Panc1 (cell line): ENCODE results near the gene TMEM117. TPM values are rescaled to one million over a fixed set of nuclear protein-coding genes. Genes with fewer than 3 reads are reported as not detected.

Source experiments
- ATAC-seq: fragments of 200-7000 bp; cut with Tn5 transposase; 2 replicates; pipeline ENCODE4 v1.9.1; 2020; ENCODE audit warnings: mild to moderate bottlenecking, moderate library complexity
- BruUV-seq: library from RNA; stranded (reverse); fragments of 400-500 nt; replicated peaks from 2 replicates; lab custom pipeline; 2021; lab: Mats Ljungman, UMichigan
- CTCF ChIA-PET: fragments of 300-600 bp; sonication (Branson Sonifier 250); formaldehyde crosslinking; loops from one replicate; lab custom pipeline; 2022; ENCODE audit warnings: antibody characterized with exemption; lab: Charles Lee
- POLR2A ChIA-PET: fragments of 300-600 bp; sonication (Branson Sonifier 250); formaldehyde crosslinking; loops from one replicate; lab custom pipeline; 2022; ENCODE audit warnings: antibody characterized with exemption; lab: Charles Lee
- DNase-seq: peaks from one replicate; pipeline ENCODE4 v3.0.0-alpha.2; 2010; ENCODE audit warnings: low read depth, low spot score
- H3K27ac ChIP-seq: 2 replicates; pipeline ENCODE4 v1.5.1; 2011; ENCODE audit warnings: mild to moderate bottlenecking, low read length, inconsistent platforms
- H3K27me3 ChIP-seq: fragments of 200-500 bp; sonication (Bioruptor generic); 2 replicates; pipeline ENCODE4 v1.6.0; 2014; ENCODE audit warnings: low read length, inconsistent platforms; ENCODE audit not compliant: control insufficient read depth, insufficient read depth
- H3K36me3 ChIP-seq: fragments of 200-500 bp; sonication (Bioruptor generic); 2 replicates; pipeline ENCODE4 v1.5.1; 2014; ENCODE audit warnings: inconsistent platforms, mild to moderate bottlenecking, low read length, moderate library complexity; ENCODE audit not compliant: control insufficient read depth, insufficient read depth
- H3K4me1 ChIP-seq: 2 replicates; pipeline ENCODE4 v1.5.1; 2011; ENCODE audit warnings: inconsistent platforms, mild to moderate bottlenecking, low read length, moderate library complexity; ENCODE audit not compliant: control insufficient read depth, insufficient read depth
- H3K4me3 ChIP-seq, 2 experiments: 2 replicates each; pipeline ENCODE4 v1.5.1; 2011 to 2012; ENCODE audit warnings: low read depth in 2 of 2, low read length in 2 of 2, mild to moderate bottlenecking in 2 of 2, inconsistent platforms in 1 of 2, moderate library complexity in 1 of 2
- H3K9me3 ChIP-seq: fragments of 200-500 bp; sonication (Bioruptor generic); 2 replicates; pipeline ENCODE4 v1.5.1; 2014; ENCODE audit warnings: low read depth, mild to moderate bottlenecking, inconsistent platforms, low read length, moderate library complexity; ENCODE audit not compliant: control insufficient read depth, insufficient read depth
- POLR2AphosphoS5 ChIP-seq: IDR thresholded peaks from 2 replicates; pipeline ENCODE4 v1.6.1; 2012; ENCODE audit warnings: mild to moderate bottlenecking, low read depth, low read length, moderate library complexity
- REST ChIP-seq, 2 experiments: IDR thresholded peaks; 2 replicates each; pipeline ENCODE4 v1.6.1; 2011 to 2012; ENCODE audit warnings: low read depth in 2 of 2, control low read depth in 1 of 2, low read length in 1 of 2, mild to moderate bottlenecking in 1 of 2, moderate library complexity in 1 of 2; ENCODE audit not compliant: insufficient read depth in 1 of 2
- SIN3A ChIP-seq: IDR thresholded peaks from 2 replicates; pipeline ENCODE4 v1.6.1; 2012; ENCODE audit warnings: low read depth, mild to moderate bottlenecking, low read length, moderate library complexity, borderline replicate concordance; ENCODE audit not compliant: insufficient read depth
- TCF7L2 ChIP-seq: IDR thresholded peaks from 2 replicates; pipeline ENCODE4 v1.6.1; 2011; ENCODE audit warnings: mild to moderate bottlenecking, low read depth, low read length, inconsistent platforms
- in situ Hi-C: cut with HindIII; loops from 2 replicates; pipeline ENCODE4 v1.10.0; 2016; ENCODE audit warnings: low sequenced_read_pairs, low pct_unique_long_range_greater_than_20kb
- intact Hi-C: fragments of 100-400 bp; cut with micrococcal nuclease; formaldehyde crosslinking; loops from one replicate; pipeline ENCODE4 v1.10.0; 2022; ENCODE audit not compliant: unreplicated experiment
- total RNA-seq: library from RNA; stranded (reverse); gene quantifications from one replicate; pipeline ENCODE4 v1.2.1, GENCODE V29; 2021; ENCODE audit not compliant: unreplicated experiment
- TF ChIP-seq, protein P1 (sequence below): fragments of 450-650 bp; IDR thresholded peaks from 2 replicates; pipeline ENCODE4 v1.5.1; 2017; ENCODE audit warnings: mild to moderate bottlenecking

TMEM117 gene
- total RNA-seq, 1 experiment from 2014 or later = 5.5 TPM

DNA sequence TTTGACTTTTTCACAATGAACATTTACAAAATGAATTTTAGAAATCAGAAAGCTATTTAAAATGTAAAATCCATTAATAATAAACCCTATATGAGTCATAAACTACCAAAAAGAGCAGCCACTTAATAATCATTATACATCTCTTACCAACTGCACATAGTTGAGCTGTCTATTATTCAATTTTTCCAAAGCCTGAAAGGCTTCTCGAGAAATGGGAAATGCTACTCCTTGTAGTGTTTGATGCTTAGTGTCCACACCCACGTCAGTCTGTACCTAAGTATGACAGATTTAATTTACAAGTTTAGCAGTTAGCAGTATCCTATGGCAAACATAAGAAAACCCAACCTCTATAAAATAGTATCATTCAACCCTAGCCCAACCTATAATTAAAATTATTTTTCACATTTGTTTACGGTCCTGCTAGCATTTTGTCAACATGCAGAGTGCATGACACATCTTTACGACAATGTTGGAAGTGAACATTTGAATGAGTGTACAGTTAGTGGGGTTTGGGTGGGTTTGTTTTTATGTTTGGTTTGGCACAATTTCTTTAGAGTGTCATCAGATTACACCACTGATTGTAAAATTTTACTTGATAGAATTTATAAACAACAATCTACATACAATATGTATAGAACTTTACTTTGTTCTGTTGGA lies 38.2 kb upstream of the TMEM117 start:
- Histone ChIP-seq H3K9me3 (no peaks in the 10 kb centered on the region), H3K4me3 (no peak overlapping the region), H3K36me3 (peaks cover 52% of the 10 kb centered on the region), H3K27ac (no peak overlapping the region), H3K4me1 (no peaks in the 10 kb centered on the region; the same call in 1 of the 2 replicates), H3K27me3 (no peaks in the 10 kb centered on the region)
- ATAC-seq = no peak
- in situ Hi-C loops = no loop called here
- intact Hi-C loops = no loop called here
- ChIA-PET POLR2A (no interaction called here), CTCF (interaction anchor here (0.7 kb wide), 1 partner anchor 87 kb away, joined by 4 read pairs; no protein-coding TSS in a partner anchor)
- TF ChIP-seq, protein P1, sequence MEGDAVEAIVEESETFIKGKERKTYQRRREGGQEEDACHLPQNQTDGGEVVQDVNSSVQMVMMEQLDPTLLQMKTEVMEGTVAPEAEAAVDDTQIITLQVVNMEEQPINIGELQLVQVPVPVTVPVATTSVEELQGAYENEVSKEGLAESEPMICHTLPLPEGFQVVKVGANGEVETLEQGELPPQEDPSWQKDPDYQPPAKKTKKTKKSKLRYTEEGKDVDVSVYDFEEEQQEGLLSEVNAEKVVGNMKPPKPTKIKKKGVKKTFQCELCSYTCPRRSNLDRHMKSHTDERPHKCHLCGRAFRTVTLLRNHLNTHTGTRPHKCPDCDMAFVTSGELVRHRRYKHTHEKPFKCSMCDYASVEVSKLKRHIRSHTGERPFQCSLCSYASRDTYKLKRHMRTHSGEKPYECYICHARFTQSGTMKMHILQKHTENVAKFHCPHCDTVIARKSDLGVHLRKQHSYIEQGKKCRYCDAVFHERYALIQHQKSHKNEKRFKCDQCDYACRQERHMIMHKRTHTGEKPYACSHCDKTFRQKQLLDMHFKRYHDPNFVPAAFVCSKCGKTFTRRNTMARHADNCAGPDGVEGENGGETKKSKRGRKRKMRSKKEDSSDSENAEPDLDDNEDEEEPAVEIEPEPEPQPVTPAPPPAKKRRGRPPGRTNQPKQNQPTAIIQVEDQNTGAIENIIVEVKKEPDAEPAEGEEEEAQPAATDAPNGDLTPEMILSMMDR = no peak
- TF ChIP-seq REST (IDR thresholded peaks at IDR 0.05; ENCODE audit: insufficient read depth in 1 of 2, low read depth in 2 of 2, low read length in 1 of 2) = no peak
- TF ChIP-seq TCF7L2 = no peak
- TF ChIP-seq SIN3A = no peak
- no peak for TF ChIP-seq POLR2AphosphoS5
- DNase-seq = no peak
- no TSS peak for BruUV-seq

- H3K4me3 ChIP-seq = peak overlapping the region; percentile 95 to 98
- in situ Hi-C loops (no loop called here), intact Hi-C loops (no loop called here)
- TF ChIP-seq POLR2AphosphoS5 = no peak
- TF ChIP-seq REST (IDR thresholded peaks at IDR 0.05; ENCODE audit: insufficient read depth in 1 of 2, low read depth in 2 of 2, low read length in 1 of 2) = no peak
- TF ChIP-seq, protein P1 = no peak
- no peak for TF ChIP-seq TCF7L2
- TF ChIP-seq SIN3A = no peak
- no peaks in the 10 kb centered on the region for H3K27me3 ChIP-seq
- TSS peak; percentile 58 for BruUV-seq
- H3K36me3 ChIP-seq = peaks cover 30% of the 10 kb centered on the region
- DNase-seq (no peak), ATAC-seq (no peak)
- ChIA-PET POLR2A (interaction anchor here (0.6 to 1.0 kb wide), 2 partner anchors 9 to 22 kb away, joined by 3 read pairs; no protein-coding TSS in a partner anchor), CTCF (interaction anchor here (0.6 to 1.0 kb wide), 2 partner anchors 77 to 357 kb away, joined by 3 read pairs; no protein-coding TSS in a partner anchor)
- H3K27ac ChIP-seq = peak overlapping the region; percentile 91
- H3K4me1 ChIP-seq = peaks cover 18% of the 10 kb centered on the region
- no peaks in the 10 kb centered on the region for H3K9me3 ChIP-seq
Observed at GRCh38 chr12:43805149-43805859, 30.6 kb upstream of the TMEM117 start.
